ENCODE results near the gene MEI1. TPM values are rescaled to one million over a fixed set of nuclear protein-coding genes. Genes with fewer than 3 reads are reported as not detected.

The MEI1 gene
- total and polyA plus RNA-seq, 2 donors (not counting 1 experiment from before 2014, with no cell fraction given), result 50.1 to 64.8 TPM

GRCh38 chr22:41793871-41794270 lies 94.6 kb downstream of the MEI1 start:
- no peaks in the 10 kb centered on the region for H3K4me1 ChIP-seq (ENCODE audit: control insufficient read depth in 2 of 2, insufficient read depth in 2 of 2, low read length in 2 of 2)
- no peaks in the 10 kb centered on the region for H3K9me3 ChIP-seq (ENCODE audit: control extremely low read depth in 1 of 3, control insufficient read depth in 2 of 3, insufficient read depth in 1 of 3, low read length in 2 of 3)
- DNase-seq (no peak), ATAC-seq (ENCODE audit: low read depth) (no peak)
- H4K20me1 ChIP-seq (ENCODE audit: control insufficient read depth, insufficient read depth, low read length, poor library complexity, severe bottlenecking), result no peaks in the 10 kb centered on the region
- ChIA-PET CTCF (no interaction called here), POLR2A (no interaction called here)
- 100% methylated on average over 3 of the region's 3 CpGs for WGBS (ENCODE audit: insufficient coverage)
- no peak overlapping the region for H3K9ac ChIP-seq (ENCODE audit: low read length)
- peaks cover 8 to 40% of the 10 kb centered on the region in 2 experiments for H3K36me3 ChIP-seq (replicated peaks in 1 of 2; ENCODE audit: control extremely low read depth in 1 of 2, control insufficient read depth in 1 of 2, extremely low read depth in 1 of 2, insufficient read depth in 2 of 2, low read length in 1 of 2)
- H3K27me3 ChIP-seq (replicated peaks in 1 of 4; ENCODE audit: control extremely low read depth in 1 of 4, control insufficient read depth in 3 of 4, insufficient read depth in 4 of 4, low read length in 3 of 4), result no peaks in the 10 kb centered on the region
- no peak overlapping the region for H2AFZ ChIP-seq (ENCODE audit: insufficient read depth, low read depth, low read length, poor library complexity, severe bottlenecking)
- Mint-ChIP-seq H3K4me1 (peaks cover 2% of the 10 kb centered on the region), H3K9me3 (ENCODE audit: insufficient read depth) (no peaks in the 10 kb centered on the region), H3K27ac (no peak overlapping the region), H3K4me3 (no peak overlapping the region), H3K27me3 (no peaks in the 10 kb centered on the region)
- H3K27ac ChIP-seq (ENCODE audit: low read length in 2 of 2), result no peak overlapping the region
- H3K4me2 ChIP-seq (replicated peaks; ENCODE audit: low read depth, low read length, poor library complexity, severe bottlenecking), result no peak overlapping the region
- TF ChIP-seq, protein P1, sequence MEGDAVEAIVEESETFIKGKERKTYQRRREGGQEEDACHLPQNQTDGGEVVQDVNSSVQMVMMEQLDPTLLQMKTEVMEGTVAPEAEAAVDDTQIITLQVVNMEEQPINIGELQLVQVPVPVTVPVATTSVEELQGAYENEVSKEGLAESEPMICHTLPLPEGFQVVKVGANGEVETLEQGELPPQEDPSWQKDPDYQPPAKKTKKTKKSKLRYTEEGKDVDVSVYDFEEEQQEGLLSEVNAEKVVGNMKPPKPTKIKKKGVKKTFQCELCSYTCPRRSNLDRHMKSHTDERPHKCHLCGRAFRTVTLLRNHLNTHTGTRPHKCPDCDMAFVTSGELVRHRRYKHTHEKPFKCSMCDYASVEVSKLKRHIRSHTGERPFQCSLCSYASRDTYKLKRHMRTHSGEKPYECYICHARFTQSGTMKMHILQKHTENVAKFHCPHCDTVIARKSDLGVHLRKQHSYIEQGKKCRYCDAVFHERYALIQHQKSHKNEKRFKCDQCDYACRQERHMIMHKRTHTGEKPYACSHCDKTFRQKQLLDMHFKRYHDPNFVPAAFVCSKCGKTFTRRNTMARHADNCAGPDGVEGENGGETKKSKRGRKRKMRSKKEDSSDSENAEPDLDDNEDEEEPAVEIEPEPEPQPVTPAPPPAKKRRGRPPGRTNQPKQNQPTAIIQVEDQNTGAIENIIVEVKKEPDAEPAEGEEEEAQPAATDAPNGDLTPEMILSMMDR (IDR thresholded peaks at IDR 0.05), result no peak
- no peak for TF ChIP-seq EZH2 (IDR thresholded peaks at IDR 0.05; ENCODE audit: borderline replicate concordance, insufficient read depth, low read depth, low read length, poor library complexity, severe bottlenecking)
- H3K4me3 ChIP-seq (ENCODE audit: control extremely low read depth in 1 of 5, extremely low read depth in 1 of 5, insufficient read depth in 1 of 5, low read depth in 2 of 5, low read length in 4 of 5), result no peak overlapping the region
- intact Hi-C loops (cut with micrococcal nuclease), result no loop called here
- no peaks in the 10 kb centered on the region for H3K79me2 ChIP-seq (ENCODE audit: control insufficient read depth, insufficient read depth, low read length)

DNA sequence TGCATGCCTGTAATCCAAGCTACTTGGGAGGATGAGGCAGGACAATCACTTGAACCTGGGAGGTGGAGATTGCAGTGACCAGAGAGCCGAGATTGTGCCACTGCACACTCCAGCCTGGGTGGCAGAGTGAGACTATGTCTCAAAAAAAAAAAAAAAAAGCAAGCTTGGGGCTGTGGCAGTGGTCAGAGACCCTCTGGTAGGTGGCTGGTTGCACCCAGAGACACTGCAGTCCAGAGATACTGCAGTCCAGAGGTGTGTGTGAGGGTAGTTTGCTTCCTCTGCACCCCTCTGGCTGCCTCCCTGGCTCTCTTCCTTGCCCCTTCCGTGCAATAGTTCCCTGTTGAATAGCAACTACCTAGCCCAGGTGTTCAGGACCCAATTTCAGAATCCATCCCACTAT lies 99.4 kb downstream of the MEI1 start:
- H3K4me1 Mint-ChIP-seq, result peaks cover 24% of the 10 kb centered on the region

More for the DNA sequence above, 99.4 kb downstream of the MEI1 start:
- Histone ChIP-seq H3K9me3 (ENCODE audit: control extremely low read depth in 1 of 3, control insufficient read depth in 2 of 3, insufficient read depth in 1 of 3, low read length in 2 of 3) (no peaks in the 10 kb centered on the region), H3K9ac (ENCODE audit: low read length) (no peak overlapping the region), H3K79me2 (ENCODE audit: control insufficient read depth, insufficient read depth, low read length) (peaks cover 34% of the 10 kb centered on the region), H3K27me3 (replicated peaks in 1 of 4; ENCODE audit: control extremely low read depth in 1 of 4, control insufficient read depth in 3 of 4, insufficient read depth in 4 of 4, low read length in 3 of 4) (no peaks in the 10 kb centered on the region), H3K4me1 (ENCODE audit: control insufficient read depth in 2 of 2, insufficient read depth in 2 of 2, low read length in 2 of 2) (peaks cover 19 to 22% of the 10 kb centered on the region in 2 donors), H3K4me2 (replicated peaks; ENCODE audit: low read depth, low read length, poor library complexity, severe bottlenecking) (no peak overlapping the region), H4K20me1 (ENCODE audit: control insufficient read depth, insufficient read depth, low read length, poor library complexity, severe bottlenecking) (no peaks in the 10 kb centered on the region), H3K36me3 (replicated peaks in 1 of 2; ENCODE audit: control extremely low read depth in 1 of 2, control insufficient read depth in 1 of 2, extremely low read depth in 1 of 2, insufficient read depth in 2 of 2, low read length in 1 of 2) (peaks cover 8 to 17% of the 10 kb centered on the region in 2 experiments), H3K4me3 (ENCODE audit: control extremely low read depth in 1 of 5, extremely low read depth in 1 of 5, insufficient read depth in 1 of 5, low read depth in 2 of 5, low read length in 4 of 5) (no peak overlapping the region), H2AFZ (ENCODE audit: insufficient read depth, low read depth, low read length, poor library complexity, severe bottlenecking) (peak overlapping the region; percentile 98), H3K27ac (ENCODE audit: low read length in 2 of 2) (peak overlapping the region in 1 of 2 donors; percentile 90)
- no peaks in the 10 kb centered on the region for H3K27me3 Mint-ChIP-seq
- ATAC-seq (ENCODE audit: low read depth) (no peak), DNase-seq (no peak)
- peak overlapping the region; percentile 98 for H3K4me3 Mint-ChIP-seq
- ChIA-PET POLR2A (interaction anchor here (1.3 to 4.2 kb wide), 3 partner anchors 17 to 148 kb away, joined by 9 to 68 read pairs (median 9); partner anchors contain the start of gene CENPM), CTCF (interaction anchor here (0.6 to 5.6 kb wide), 5 partner anchors 18 to 131 kb away, joined by 3 to 56 read pairs (median 20); partner anchors contain the start of gene MEI1)
- TF ChIP-seq EZH2 (IDR thresholded peaks at IDR 0.05; ENCODE audit: borderline replicate concordance, insufficient read depth, low read depth, low read length, poor library complexity, severe bottlenecking), result no peak
- TF ChIP-seq, protein P1 (IDR thresholded peaks at IDR 0.05), result no peak
- peak overlapping the region; percentile 99 for H3K27ac Mint-ChIP-seq
- no peaks in the 10 kb centered on the region for H3K9me3 Mint-ChIP-seq (ENCODE audit: insufficient read depth)
- intact Hi-C loops (cut with micrococcal nuclease), result no loop called here
- 100% methylated on average over 2 of the region's 2 CpGs for WGBS (ENCODE audit: insufficient coverage)

All from B cell (primary cell).